ENCODE measurements around the gene DCHS2.

The DCHS2 gene

GRCh38 chr4:154441124-154441523 is 50.5 kb downstream of the DCHS2 start:
- no peak for DNase-seq

- no peak for DNase-seq
These were observed 52.4 kb downstream of the DCHS2 start for GRCh38 chr4:154439224-154439623.

DNA sequence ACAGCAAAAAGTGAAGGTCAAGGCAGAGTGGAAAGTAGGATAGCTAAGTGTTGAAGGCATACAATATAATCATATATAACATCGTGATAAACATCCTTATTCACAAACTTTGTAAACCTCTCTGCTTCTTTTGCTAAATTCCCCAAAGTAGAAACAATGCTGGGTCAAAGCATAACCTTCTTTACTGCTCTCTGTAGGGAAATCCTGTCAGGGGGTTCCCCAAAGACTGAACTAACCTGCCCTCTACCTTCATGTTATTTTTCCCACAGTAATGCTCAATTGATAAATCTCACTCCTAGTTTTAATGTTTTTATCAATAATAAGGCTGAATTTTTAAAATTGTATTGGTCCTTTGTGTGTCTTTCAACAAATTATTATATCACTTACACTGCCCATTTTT is 55.7 kb downstream of the DCHS2 start:
- no peak for DNase-seq

- no peak for DNase-seq
These were observed 58.1 kb downstream of the DCHS2 start for GRCh38 chr4:154433543-154433942.

DNA sequence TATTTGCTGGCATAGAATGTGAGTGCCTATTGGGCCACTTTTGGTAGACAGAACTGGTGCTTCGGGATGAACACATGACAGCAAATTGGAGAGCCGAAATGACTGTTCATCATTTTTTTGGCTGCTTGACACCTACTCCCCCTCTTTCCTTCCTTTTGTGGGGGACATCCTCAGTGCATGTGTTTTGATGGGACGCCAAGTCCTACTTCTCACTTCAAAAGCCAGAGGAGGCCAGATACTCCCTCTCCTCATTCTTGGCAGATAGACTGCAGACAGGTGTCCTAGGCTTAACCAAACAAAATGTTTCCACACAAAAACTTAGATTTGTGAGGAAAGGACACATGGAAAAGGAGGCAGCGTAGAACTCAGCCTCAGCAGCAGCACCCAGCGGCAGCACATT is 62.4 kb downstream of the DCHS2 start:
- DNase-seq: no peak

DNA sequence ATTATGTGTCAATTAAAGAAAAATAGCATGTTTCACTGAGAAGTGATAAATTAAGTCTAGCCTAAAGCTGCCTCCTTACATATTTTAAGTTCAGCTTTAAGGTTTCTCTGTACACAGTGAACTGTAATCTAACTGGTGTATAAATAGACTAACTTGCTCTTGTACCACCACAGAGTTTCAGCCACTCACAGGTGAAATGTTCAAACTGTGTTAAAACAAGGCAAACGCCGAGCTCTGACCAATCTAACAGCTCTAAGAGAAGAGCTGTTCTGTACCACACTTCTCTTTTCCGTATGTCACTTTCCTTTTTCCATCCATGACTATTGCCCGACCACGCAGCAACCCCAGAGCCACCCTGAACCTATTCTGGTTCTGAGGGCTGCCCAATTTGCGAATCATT is 64.5 kb downstream of the DCHS2 start:
- DNase-seq: no peak

DNA sequence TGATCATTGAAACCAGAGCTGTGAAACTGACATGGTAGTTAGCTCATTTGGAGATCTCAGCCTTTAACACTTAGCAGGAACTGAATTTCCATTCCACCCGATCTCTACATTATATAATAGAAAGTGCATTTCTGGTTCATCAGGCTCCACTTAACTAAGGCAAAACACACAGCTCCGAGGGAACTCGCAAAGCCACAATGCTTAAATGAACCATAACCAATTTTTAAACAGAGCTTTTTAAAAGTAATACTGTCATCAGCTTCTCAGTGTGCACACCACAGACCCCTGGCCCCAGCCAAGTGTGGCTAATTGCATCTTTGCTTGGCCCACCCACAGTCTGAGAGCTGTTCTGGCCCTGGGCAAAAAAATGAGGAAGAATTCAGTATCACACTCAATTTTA is 66.1 kb downstream of the DCHS2 start:
- no peak for DNase-seq

DNA sequence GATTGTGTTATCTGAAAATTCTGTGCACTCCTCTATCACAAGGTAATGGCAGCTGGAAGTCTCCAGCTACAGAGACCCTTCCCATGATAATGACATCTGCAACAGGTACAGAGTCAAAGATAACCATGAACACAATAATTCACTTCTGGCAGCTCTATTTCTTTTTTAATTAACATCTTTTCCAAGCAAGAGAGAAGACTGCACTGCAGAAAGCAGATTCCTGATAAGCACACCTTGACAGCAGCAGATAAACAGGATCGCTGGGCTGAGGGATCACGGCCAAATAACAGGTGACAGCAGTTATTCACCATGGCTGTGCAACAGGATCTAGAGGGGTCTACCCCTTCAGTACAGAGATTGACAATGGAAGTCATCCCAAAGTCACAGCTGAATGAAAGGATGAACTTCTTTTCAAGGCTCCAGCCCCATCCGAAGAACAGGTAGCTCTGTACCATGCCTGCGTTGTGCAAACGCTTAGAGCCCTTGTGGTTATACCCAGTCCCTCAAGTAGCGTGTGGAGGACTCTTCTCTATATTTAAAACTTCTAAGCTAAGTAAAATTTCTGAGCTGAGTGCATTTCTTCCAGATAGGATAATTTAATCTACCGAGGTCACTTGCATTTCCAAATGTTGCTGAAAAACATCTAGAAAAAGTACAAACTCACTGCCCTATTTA is 66.7 kb downstream of the DCHS2 start:
- DNase-seq: no peak

DNA sequence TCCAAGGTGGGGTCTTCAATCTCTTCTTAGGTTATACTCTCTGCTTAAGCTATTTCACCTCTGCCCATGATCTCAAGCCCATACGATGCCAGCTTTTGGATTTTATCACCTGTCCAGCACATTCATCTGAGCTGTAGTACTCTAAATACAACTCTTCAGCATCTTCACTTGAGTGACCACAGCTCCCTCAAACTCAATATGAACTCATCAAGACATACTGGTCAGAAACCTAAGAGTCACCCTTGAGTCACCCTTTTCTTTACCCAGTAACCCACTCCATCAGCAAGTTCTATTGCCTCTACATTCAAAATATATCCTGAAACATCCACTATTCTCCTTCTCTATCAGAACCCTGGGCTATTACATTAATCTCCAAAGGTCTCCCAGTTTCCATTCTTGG is 69.4 kb downstream of the DCHS2 start:
- DNase-seq: no peak

GRCh38 chr4:154421618-154422017 is 70.0 kb downstream of the DCHS2 start:
- no peak for DNase-seq

- no peak for DNase-seq
These were observed 74.3 kb downstream of the DCHS2 start for GRCh38 chr4:154417373-154417673.

DNA sequence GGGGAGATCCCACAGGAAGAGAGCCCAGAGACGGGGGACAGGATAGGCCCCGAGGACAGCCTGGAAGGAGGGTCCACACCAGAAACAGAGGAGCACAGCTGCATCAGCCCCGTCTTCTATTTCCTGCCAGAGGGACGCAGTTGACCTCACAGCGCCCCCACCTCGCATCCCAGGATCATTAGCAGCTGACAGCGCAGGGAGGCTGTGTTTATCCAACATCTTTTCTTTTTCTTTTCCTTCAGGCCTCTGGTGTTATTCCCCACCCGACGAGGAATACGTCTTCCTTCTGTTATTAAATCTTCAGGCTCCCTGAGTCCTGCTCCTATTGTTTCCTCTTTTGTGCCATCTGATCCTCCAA is 75.4 kb downstream of the DCHS2 start:
- no peak for DNase-seq

DNA sequence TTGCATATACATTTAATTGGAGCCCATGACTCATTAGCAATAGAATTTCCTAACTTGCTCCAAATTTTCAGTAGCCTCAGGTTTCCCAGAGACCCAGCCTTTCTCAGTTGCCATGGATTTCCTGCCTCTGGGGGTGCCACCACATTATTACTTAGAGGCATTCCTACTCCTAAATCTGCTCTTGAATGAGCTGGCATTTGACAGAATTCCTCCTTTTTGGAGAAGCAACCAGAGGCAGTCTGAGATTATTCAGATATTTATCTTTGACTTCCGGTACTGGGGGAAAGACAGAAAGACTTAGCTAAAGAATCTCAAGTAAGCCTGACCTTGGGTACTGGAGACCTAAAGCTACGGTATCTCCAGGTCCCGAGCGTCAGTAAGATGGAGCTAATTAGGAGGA is 76.3 kb downstream of the DCHS2 start:
- no peak for DNase-seq

DNA sequence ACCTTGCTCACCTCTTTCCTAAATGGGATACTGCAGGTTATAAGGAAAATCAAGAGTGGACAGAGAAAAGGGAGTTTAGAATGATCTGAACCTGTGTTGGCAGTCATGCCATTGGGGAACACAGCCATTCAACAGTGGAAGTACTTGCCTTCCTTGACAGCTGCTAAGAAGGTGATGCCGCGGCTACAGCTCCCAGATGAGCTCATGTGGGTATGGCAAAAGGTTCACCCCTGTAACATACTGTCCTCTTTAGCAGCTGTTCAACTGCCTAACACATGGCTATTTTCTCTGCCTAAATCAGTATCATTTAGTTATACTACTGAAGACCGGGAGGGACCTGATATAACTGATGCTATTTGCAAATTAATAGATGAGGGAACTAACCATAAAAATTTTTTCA is 76.8 kb downstream of the DCHS2 start:
- DNase-seq: no peak

DNA sequence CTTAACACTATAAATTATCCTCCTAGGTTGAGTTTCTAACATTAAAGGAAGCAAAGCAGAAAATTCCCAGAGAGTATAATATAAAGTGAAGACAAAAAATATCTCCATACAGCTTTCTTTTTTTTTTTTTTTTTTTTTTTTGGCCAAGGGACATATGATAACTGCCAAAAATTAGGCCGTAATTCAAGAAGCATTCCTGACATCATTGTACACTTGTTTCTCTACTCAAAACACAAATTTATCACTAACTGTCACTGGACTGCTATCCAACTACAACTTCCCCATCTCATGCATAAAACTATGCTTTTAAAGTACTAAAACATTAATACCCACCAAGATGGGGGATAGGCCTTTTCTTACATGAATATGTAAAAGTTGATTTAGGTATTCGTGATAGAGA is 77.2 kb downstream of the DCHS2 start:
- no peak for DNase-seq

DNA sequence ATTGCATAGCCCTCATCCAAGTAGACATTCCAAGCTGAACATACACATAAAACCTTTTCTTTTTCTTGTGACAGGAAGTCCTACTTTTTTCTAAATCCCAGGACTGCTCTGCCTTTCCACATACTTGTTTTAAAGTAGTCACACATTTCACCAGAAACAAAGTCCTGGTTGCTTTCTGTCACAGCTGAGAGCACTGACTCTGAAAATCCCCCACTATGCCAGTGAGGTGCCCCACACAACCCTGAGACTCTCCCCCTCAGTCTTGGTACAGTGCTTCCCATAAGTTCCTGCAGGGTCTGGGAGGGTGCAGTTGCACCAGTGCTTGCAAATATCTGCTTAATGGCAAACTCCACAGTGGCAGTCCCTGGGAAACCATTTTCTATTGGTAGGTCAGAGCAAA is 84.2 kb downstream of the DCHS2 start:
- DNase-seq: no peak

DNA sequence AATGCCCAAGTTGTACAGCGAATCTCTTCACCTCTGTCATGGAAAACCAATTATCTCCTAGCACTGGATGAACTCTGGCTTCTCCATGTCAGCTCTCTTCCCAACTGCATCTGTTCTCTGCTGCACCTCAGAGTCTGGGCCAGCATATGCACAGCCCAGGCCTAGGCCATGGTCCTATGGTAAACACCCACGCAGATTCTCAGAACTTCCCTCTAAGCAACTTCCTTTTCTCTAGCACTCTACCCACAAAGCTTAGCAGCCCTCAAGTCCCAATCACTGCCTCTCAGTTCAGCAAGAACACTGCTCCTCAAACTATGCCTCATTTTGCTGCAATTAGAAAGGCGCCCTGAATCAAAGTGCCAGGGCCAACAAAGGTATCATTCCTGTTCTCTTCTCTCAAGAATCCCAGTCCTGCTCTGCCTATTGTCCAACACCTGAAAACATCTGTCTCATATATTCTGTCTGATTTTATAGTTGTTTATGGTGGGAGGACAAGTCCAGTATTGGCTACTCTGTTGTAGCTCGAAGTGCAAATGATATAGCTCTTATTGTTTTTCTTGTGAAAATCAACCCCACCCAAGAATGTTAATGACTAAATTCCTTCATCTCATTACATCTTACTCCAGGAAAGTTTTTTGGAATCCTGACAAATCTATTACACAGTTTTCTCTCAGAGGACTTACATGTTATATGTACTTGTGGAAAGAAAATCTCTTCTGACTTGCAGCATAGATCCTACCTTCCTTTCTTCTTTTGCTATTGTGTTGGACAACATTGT is 85.4 kb downstream of the DCHS2 start:
- no peak for DNase-seq

GRCh38 chr4:154399259-154399974 is 92.2 kb downstream of the DCHS2 start:
- no peak for DNase-seq

- no peak for DNase-seq
These were observed 101.3 kb downstream of the DCHS2 start for GRCh38 chr4:154390324-154390723.

- DNase-seq: no peak
These were observed 102.5 kb downstream of the DCHS2 start for GRCh38 chr4:154389148-154389547.

DNA sequence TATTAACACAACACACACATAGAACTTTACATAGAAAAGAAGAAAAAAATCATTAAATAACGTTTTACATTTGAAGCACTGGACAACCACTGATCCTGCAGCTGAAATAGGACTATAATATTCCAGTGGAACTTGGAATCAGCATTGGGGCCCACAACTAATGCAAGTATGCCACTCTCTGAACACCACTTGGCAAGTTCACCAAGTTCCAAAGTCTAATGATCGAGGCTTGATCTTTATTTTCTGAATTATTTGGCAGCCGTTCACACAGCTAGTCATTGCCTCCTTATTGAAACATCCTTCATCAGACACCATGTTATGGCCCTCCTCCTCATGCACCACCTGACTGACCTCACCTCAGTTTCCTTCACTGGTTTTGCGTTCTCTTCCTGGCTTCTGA is 107.6 kb downstream of the DCHS2 start:
- DNase-seq: no peak

DNA sequence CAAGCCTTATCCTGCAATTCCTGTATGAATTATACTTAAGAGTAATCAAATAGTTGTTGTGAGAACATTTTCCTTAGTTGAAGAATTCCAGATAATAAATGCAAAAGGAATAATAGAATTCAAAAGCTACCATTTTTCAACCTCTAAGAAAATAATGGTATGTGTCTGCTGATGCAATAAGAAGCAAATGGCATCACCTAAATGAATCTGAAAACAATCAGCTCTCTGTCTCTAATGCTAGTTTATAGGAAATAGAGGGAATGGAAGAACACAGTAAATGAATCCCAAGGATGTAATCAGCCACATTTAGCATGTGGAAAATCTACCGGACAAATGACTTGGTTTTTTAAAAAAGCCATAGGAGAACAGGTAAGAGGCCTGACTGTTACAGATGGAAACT is 115.1 kb downstream of the DCHS2 start:
- DNase-seq: no peak

GRCh38 chr4:154368060-154368459 is 123.5 kb downstream of the DCHS2 start:
- DNase-seq: no peak

- no peak for DNase-seq
These were observed 123.9 kb downstream of the DCHS2 start for GRCh38 chr4:154367659-154368058.

All from CD4-positive, alpha-beta T cell treated with Interleukin-17A for 4 hours (primary cell).